HL-60/S4 treated with retinoic acid at 250 ng/mL for 4 days and 3 days (cell line): ENCODE measurements around the gene MTFR1L.

Experiments
- in situ Hi-C: fragments of 300-500 bp; cut with MboI; formaldehyde crosslinking; loops from 2 replicates; pipeline ENCODE4 v1.7.0; 2022; ENCODE audit warnings: low sequenced_read_pairs

Gene MTFR1L

GRCh38 chr1:25787760-25788166, 32.0 kb upstream of the MTFR1L start:
- in situ Hi-C loops = loop anchor here (25.0 kb wide), 1 partner anchor 375 kb away; the partner anchor contains the start of gene RHCE

GRCh38 chr1:25790472-25790871, 29.3 kb upstream of the MTFR1L start:
- in situ Hi-C loops = loop anchor here (25.0 kb wide), 1 partner anchor 378 kb away; the partner anchor contains the start of gene RHCE

DNA sequence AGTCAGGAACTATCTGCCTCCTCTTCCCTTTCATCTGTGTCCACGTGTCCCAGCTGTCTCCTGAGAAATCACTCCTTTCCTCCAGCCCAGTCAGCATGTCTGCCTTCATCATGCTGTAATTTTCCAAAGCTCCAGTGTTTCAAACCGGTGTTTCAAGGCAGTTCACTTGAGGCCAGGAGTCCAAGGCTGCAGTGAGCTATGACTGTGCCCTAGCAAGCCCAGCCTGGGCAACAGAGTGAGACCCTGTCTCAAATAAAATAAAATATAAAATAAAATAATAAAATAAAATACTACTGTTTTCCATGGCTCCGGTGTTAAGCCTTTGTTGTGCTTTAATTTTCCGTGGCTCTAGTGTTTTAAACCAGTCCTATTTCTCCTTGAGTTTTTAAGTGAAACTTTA, 27.6 kb upstream of the MTFR1L start:
- in situ Hi-C loops = loop anchor here (25.0 kb wide), 1 partner anchor 380 kb away; the partner anchor contains the start of gene RHCE

GRCh38 chr1:25793585-25794170, 26.1 kb upstream of the MTFR1L start:
- in situ Hi-C loops = loop anchor here (25.0 kb wide), 1 partner anchor 381 kb away; the partner anchor contains the start of gene RHCE

DNA sequence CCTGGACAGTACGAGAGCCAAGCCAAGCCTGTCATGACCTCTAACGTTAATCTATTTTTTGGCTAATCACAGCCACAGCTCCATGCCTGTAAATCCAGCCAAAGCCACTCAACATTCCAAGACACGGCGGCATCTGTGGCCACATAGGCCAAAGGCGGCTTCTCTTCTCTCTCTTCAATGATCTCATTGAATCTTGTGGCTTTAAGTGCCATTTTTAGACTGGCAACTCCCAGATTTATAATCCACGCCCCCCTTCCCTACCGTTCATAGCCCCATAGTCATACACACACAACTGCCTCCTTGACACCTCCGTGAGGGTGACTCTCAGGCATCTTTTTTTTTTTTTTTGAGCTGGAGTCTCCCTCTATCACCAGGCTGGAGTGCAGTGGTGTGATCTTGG, 25.4 kb upstream of the MTFR1L start:
- in situ Hi-C loops = loop anchor here (25.0 kb wide), 1 partner anchor 382 kb away; the partner anchor contains the start of gene RHCE

DNA sequence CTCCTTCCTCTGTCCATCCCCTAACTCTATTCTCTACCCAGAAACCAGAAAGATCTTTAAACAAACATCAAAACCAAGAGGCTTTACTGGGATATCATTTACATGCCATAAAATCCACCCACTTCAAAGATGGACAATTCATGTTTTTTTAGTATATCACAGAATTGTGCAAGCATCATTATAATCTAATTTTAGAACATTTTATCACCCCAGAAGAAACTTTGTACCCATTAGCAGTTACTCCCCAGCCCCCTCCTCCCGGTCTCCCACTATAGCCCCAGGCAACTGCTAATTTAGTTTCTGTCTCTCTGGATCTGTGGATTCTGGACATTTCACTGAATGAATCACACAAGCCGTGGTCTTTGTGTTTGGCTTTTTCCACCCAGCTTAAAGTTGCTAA, 24.5 kb upstream of the MTFR1L start:
- in situ Hi-C loops = loop anchor here (25.0 kb wide), 1 partner anchor 383 kb away; the partner anchor contains the start of gene RHCE

- in situ Hi-C loops = loop anchor here (25.0 kb wide), 1 partner anchor 384 kb away; the partner anchor contains the start of gene RHCE
Observed at GRCh38 chr1:25795946-25796810, 23.6 kb upstream of the MTFR1L start.

DNA sequence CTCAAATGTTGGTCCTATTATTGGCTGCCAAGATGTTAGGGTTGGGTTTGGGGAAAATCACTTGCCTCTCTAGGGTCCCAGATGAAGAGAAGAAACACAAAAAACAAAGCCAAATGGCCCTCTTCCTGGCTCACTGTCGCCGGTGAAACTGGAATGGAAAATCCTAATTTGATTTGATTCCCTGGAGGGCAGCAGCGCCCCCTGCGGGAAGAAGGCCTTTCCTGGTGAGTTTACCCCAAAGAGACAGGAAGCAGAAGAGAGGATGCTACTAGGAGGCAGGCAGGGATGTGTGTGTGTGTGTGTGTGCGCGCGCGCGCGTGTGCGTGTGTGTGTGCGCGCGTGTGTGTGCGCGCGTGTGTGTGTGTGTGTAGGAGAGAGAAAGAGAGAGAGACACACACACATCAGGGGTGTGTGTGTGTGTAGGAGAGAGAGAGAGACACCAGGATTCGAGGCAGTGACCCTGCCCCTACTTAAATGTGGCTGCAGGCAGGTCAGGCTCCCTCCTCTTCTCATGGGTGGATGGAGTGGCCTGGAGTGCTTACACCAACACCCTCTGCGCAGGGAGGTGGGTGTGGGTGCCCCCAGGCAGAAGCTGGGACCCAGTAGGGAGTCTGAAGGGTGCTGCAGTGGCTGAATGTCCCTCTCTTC, 22.8 kb upstream of the MTFR1L start:
- in situ Hi-C loops = loop anchor here (25.0 kb wide), 1 partner anchor 385 kb away; the partner anchor contains the start of gene RHCE

GRCh38 chr1:25797939-25798338, 21.8 kb upstream of the MTFR1L start:
- in situ Hi-C loops = loop anchor here (25.0 kb wide), 1 partner anchor 386 kb away; the partner anchor contains the start of gene RHCE

DNA sequence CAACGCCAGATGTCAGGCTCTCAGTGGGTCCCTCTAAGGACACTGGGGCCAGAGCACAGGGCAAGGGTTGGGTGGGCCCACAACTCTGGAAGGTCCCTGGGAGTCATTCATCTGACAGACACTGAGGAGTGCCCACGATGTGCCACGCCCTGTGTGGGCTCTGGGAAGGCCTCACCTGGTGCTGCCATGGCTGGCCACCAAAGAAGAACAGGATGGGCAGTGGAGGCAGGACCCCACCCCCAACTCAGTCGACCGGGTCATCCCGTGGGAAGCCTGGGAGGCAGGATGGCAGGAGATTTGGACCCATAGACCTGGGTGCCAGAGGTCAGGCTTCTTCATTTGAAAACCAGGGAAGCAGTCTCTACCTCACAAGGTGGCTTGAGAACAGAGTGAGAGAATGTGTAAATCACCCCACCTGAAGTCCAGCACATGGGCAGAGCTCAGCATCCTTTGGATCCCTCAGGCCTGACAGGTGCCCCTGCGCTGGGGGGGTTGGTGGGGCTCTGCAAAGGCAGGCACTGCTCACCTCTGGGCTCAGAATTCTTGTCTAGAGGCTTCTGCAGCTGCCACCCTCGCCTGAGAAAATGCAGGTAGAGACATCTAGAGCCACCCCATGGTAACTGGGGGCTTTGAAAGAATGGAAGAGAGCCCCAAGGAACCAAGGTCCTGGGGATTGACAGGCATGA, 20.9 kb upstream of the MTFR1L start:
- in situ Hi-C loops = loop anchor here (25.0 kb wide), 1 partner anchor 387 kb away; the partner anchor contains the start of gene RHCE

GRCh38 chr1:25799352-25799934, 20.3 kb upstream of the MTFR1L start:
- in situ Hi-C loops = loop anchor here (25.0 kb wide), 1 partner anchor 387 kb away; the partner anchor contains the start of gene RHCE

GRCh38 chr1:25799935-25800702, 19.6 kb upstream of the MTFR1L start, which contains the start of gene SELENON:
SELENON (plus strand) TSS chr1:25800193; CDS start chr1:25800231, 38 bp downstream.
- in situ Hi-C loops = loop anchor here (10.0 to 25.0 kb wide), 2 partner anchors 388 to 555 kb away; partner anchors contain the start of genes RHCE and RSRP1

GRCh38 chr1:25800703-25801377, 18.9 kb upstream of the MTFR1L start:
- in situ Hi-C loops = loop anchor here (10.0 kb wide), 1 partner anchor 556 kb away; the partner anchor contains the start of gene RSRP1

GRCh38 chr1:25802915-25803314, 16.8 kb upstream of the MTFR1L start:
- in situ Hi-C loops = loop anchor here (10.0 kb wide), 1 partner anchor 558 kb away; the partner anchor contains the start of gene RSRP1

DNA sequence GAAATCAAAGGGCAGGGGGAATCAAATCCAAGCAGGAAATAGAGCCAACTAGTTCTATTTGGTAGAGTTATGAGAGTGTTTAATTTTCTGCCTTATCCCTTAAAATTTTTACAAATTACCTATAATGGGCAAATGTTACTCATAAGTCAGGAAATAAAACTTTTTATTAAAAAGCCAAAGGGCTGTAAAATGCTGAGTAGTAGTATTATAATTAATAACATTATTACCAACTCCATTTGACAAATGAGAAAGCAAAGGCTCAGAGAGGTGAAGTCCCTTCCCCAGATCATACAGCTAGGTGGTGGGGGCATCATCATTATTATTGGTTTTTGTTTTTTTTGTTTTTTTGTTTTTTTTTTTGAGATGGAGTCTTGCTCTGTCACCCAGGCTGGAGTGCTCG, 16.4 kb upstream of the MTFR1L start:
- in situ Hi-C loops = loop anchor here (10.0 kb wide), 1 partner anchor 559 kb away; the partner anchor contains the start of gene RSRP1

- in situ Hi-C loops = loop anchor here (10.0 kb wide), 1 partner anchor 560 kb away; the partner anchor contains the start of gene RSRP1
Observed at GRCh38 chr1:25804244-25804963, 15.3 kb upstream of the MTFR1L start.
